OCI-LY1 (cell line): ENCODE measurements around the gene RELCH.

Experiments
- H2AFZ ChIP-seq: fragments of 200-600 bp; sonication (generic), shearing (Covaris generic); 2 replicates; pipeline ENCODE4 v1.6.0; 2014; ENCODE audit warnings: antibody characterized with exemption, mild to moderate bottlenecking, low read length
- H3F3A ChIP-seq: fragments of 200-600 bp; sonication (generic), shearing (Covaris generic); 2 replicates; pipeline ENCODE4 v1.6.0; 2014; ENCODE audit warnings: mild to moderate bottlenecking, antibody characterized with exemption, low read length, moderate library complexity; ENCODE audit not compliant: insufficient read depth
- H3K27ac ChIP-seq: fragments of 200-600 bp; sonication (generic); 2 replicates; pipeline ENCODE4 v1.5.1; 2014; ENCODE audit warnings: low read length, mixed run types, mild to moderate bottlenecking, low read depth; ENCODE audit not compliant: poor library complexity, severe bottlenecking
- H3K27me3 ChIP-seq: fragments of 200-600 bp; sonication (generic); 2 replicates; pipeline ENCODE4 v1.6.0; 2014; ENCODE audit warnings: antibody characterized with exemption, mild to moderate bottlenecking, low read length, moderate library complexity; ENCODE audit not compliant: insufficient read depth
- H3K36me3 ChIP-seq: fragments of 200-600 bp; sonication (generic); 2 replicates; pipeline ENCODE4 v1.6.1; 2014; ENCODE audit warnings: mild to moderate bottlenecking, antibody characterized with exemption, low read length, moderate library complexity, mixed read lengths; ENCODE audit not compliant: insufficient read depth
- H3K4me1 ChIP-seq: fragments of 200-600 bp; sonication (generic); 2 replicates; pipeline ENCODE4 v1.5.1; 2014; ENCODE audit warnings: mild to moderate bottlenecking, low read length, moderate library complexity; ENCODE audit not compliant: insufficient read depth, severe bottlenecking
- H3K4me2 ChIP-seq: fragments of 200-600 bp; sonication (generic), shearing (Covaris generic); 2 replicates; pipeline ENCODE4 v1.6.1; 2014; ENCODE audit warnings: low read length
- H3K4me3 ChIP-seq: fragments of 200-600 bp; sonication (generic); 2 replicates; pipeline ENCODE4 v1.5.1; 2014; ENCODE audit warnings: low read length, low read depth, mild to moderate bottlenecking, mixed read lengths; ENCODE audit not compliant: poor library complexity, severe bottlenecking
- H3K79me2 ChIP-seq: fragments of 200-600 bp; shearing (Covaris generic); 2 replicates; pipeline ENCODE4 v1.6.1; 2016; ENCODE audit warnings: mixed run types, low read length, mixed read lengths; ENCODE audit not compliant: insufficient read depth
- H3K9ac ChIP-seq: fragments of 200-600 bp; sonication (generic), shearing (Covaris generic); 2 replicates; pipeline ENCODE4 v1.6.1; 2014; ENCODE audit warnings: mild to moderate bottlenecking, low read length, mixed read lengths
- H3K9me2 ChIP-seq: fragments of 200-600 bp; sonication (generic), shearing (Covaris generic); 2 replicates; pipeline ENCODE4 v1.6.1; 2014; ENCODE audit warnings: low read depth, mild to moderate bottlenecking, low read length, mixed read lengths
- H3K9me3 ChIP-seq: fragments of 200-600 bp; shearing (Covaris generic); 2 replicates; pipeline ENCODE4 v1.6.1; 2014; ENCODE audit warnings: low read length, mixed read lengths
- H4K20me1 ChIP-seq: fragments of 200-600 bp; sonication (generic), shearing (Covaris generic); 2 replicates; pipeline ENCODE4 v1.6.0; 2016; ENCODE audit warnings: mild to moderate bottlenecking, low read length; ENCODE audit not compliant: insufficient read depth
- EZH2 ChIP-seq: fragments of 200-600 bp; sonication (generic), shearing (Covaris generic); IDR thresholded peaks from 2 replicates; pipeline ENCODE4 v1.8.0; 2017; ENCODE audit warnings: borderline replicate concordance, mixed run types, mild to moderate bottlenecking, antibody characterized with exemption, low read length, moderate library complexity, mixed read lengths
- TF ChIP-seq, protein P1 (sequence below): fragments of 200-600 bp; sonication (generic), shearing (Covaris generic); IDR thresholded peaks from 2 replicates; pipeline ENCODE4 v1.5.1; 2017; ENCODE audit warnings: mild to moderate bottlenecking, antibody characterized with exemption, low read length, moderate library complexity, mixed read lengths

Gene RELCH

DNA sequence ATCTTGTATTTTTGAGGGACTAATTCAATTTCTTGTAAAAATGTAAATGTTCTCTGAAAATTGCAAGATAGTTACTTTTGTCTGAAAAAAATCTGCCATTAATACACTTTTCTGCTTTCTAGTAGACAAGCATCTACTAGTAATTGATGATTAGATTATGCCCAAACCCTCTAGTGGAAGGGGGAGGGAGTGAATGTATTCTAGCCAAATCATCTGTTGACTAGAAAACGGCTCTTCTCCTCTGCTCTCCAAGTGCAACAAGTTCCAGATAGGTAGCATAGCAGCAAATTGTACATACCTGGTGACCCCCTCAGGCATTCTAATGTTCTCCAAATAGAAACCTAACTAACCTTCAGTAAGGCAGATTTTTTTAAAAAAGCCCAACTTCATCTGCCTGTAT lies 58.6 kb downstream of the RELCH start:
- Histone ChIP-seq H2AFZ (no peak overlapping the region), H3K4me3 (no peak overlapping the region), H3K4me2 (no peak overlapping the region), H3K79me2 (no peaks in the 10 kb centered on the region), H3F3A (no peaks in the 10 kb centered on the region; the same call in 1 of the 2 replicates), H3K4me1 (no peaks in the 10 kb centered on the region), H3K27me3 (no peaks in the 10 kb centered on the region), H4K20me1 (no peaks in the 10 kb centered on the region), H3K27ac (no peak overlapping the region), H3K9ac (no peak overlapping the region), H3K9me3 (no peaks in the 10 kb centered on the region), H3K9me2 (no peaks in the 10 kb centered on the region), H3K36me3 (peaks cover 10% of the 10 kb centered on the region; the same call in 1 of the 2 replicates)
- TF ChIP-seq, protein P1, sequence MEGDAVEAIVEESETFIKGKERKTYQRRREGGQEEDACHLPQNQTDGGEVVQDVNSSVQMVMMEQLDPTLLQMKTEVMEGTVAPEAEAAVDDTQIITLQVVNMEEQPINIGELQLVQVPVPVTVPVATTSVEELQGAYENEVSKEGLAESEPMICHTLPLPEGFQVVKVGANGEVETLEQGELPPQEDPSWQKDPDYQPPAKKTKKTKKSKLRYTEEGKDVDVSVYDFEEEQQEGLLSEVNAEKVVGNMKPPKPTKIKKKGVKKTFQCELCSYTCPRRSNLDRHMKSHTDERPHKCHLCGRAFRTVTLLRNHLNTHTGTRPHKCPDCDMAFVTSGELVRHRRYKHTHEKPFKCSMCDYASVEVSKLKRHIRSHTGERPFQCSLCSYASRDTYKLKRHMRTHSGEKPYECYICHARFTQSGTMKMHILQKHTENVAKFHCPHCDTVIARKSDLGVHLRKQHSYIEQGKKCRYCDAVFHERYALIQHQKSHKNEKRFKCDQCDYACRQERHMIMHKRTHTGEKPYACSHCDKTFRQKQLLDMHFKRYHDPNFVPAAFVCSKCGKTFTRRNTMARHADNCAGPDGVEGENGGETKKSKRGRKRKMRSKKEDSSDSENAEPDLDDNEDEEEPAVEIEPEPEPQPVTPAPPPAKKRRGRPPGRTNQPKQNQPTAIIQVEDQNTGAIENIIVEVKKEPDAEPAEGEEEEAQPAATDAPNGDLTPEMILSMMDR, result peak; percentile 12; the same call in 1 of the 2 replicates
- TF ChIP-seq EZH2, result no peak

DNA sequence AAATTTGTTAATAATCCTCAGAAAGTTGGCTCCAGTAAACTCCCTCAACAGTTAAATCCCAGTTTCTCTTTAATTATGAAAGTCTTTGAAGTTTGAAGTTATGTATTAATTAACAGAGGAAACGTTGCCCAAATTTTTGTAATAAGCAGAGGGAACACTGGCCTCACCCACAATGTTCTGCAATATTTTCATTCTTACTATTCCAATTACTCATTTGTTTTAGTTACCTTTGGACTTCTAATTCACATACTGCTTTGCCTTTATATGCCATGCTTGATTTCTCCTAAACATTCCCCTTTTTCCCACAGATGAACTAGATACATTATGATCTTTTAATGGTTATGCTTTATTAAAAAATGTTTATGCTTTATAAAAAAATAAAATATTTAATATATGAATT lies 61.3 kb downstream of the RELCH start:
- no peaks in the 10 kb centered on the region for H3K9me3 ChIP-seq
- no peaks in the 10 kb centered on the region for H3K4me1 ChIP-seq
- H4K20me1 ChIP-seq, result no peaks in the 10 kb centered on the region
- H3K36me3 ChIP-seq, result peaks cover 11% of the 10 kb centered on the region; the same call in 1 of the 2 replicates
- no peak overlapping the region for H3K9ac ChIP-seq
- H2AFZ ChIP-seq, result no peak overlapping the region
- no peaks in the 10 kb centered on the region for H3K9me2 ChIP-seq
- no peak overlapping the region for H3K4me3 ChIP-seq
- H3F3A ChIP-seq, result no peaks in the 10 kb centered on the region; the same call in 1 of the 2 replicates
- TF ChIP-seq, protein P1, result no peak
- TF ChIP-seq EZH2, result no peak
- no peaks in the 10 kb centered on the region for H3K79me2 ChIP-seq
- H3K4me2 ChIP-seq, result no peak overlapping the region
- H3K27me3 ChIP-seq, result no peaks in the 10 kb centered on the region
- H3K27ac ChIP-seq, result no peak overlapping the region

DNA sequence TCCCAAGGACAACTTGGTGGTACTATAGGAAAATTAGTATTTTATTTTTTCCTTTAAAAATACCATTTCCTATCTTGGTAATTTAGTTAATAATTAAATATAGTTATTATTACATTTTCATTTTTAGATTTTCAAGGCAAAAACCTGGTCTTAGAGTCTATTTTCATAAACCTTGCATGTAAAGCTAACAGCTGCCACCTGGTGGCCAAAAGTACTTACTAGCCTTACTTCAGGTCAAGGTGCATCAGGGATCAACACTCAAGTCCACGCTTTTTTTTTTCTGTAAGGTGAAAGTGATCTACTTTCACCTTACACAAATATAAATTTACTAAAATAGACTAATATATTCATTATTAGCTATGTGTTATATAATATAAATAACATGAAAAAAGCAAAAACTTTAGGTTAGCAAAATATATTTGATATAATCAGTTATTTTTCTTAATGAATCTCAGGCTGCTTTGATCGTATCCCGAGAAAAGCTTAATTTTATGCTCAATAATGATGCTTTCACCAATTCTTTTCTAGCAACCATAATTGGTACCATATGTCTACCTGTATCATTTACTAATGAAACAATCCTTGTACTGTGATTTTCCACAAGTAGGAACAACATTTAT lies 62.5 kb downstream of the RELCH start:
- H3K9ac ChIP-seq, result no peak overlapping the region
- TF ChIP-seq, protein P1, result peak; percentile 50
- no peak for TF ChIP-seq EZH2
- H3K36me3 ChIP-seq, result peaks cover 10% of the 10 kb centered on the region; the same call in 1 of the 2 replicates

More for the DNA sequence above, 62.5 kb downstream of the RELCH start:
- Histone ChIP-seq H3K27me3 (no peaks in the 10 kb centered on the region), H2AFZ (no peak overlapping the region), H3K4me3 (no peak overlapping the region), H3K27ac (no peak overlapping the region), H3K4me1 (no peaks in the 10 kb centered on the region), H3K79me2 (no peaks in the 10 kb centered on the region), H3K9me3 (no peaks in the 10 kb centered on the region), H3F3A (no peaks in the 10 kb centered on the region; the same call in 1 of the 2 replicates), H3K4me2 (no peak overlapping the region), H3K9me2 (no peaks in the 10 kb centered on the region), H4K20me1 (no peaks in the 10 kb centered on the region)
